SKM-1 (cell line): ENCODE data around the gene VEPH1.
A peak's percentile ranks its signal among the peaks of the same experiment; 100 is the strongest.

Source experiments
- DNase-seq: peaks from one replicate; lab custom pipeline; 2025; ENCODE audit not compliant: unreplicated experiment; lab: John Stamatoyannopoulos, UW

Gene VEPH1

DNA sequence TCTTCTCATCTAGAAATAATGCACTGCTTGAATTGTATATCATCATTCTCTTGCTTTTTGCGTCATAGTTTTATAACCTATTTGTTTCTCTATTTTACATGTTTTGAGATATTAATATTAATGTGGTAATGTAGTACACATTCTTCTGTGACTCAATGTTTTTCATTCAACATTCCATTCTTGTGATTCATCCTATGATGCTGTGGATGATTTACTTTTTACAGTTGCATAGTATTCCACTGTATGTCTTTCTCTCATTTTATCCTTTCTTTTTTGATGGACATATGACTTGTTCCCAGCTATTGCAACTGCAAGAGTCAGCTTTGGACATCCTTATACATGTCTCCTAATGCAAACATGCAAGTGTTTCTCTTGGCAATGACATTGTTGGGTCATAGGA, 20.6 kb upstream of the VEPH1 start:
- DNase-seq, result no peak

DNA sequence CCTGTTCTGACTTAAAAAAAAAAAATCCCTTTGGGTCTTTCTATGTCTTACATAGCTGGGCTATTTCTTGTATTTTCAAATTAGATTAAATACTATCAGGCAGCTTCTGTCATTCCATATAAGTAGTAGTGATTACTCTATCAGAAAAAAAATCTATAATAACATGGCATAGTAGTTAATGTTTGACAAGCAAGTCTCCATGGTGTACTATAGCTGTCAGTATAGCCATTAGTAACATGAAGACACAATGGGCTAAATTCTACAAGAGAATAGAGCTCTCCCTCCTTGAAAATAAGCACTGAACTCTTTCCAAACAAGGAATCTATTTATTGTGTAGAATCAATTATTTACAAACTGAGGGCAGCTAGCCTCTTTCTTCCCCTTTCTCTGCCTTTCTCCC, 19.4 kb upstream of the VEPH1 start:
- no peak for DNase-seq

DNA sequence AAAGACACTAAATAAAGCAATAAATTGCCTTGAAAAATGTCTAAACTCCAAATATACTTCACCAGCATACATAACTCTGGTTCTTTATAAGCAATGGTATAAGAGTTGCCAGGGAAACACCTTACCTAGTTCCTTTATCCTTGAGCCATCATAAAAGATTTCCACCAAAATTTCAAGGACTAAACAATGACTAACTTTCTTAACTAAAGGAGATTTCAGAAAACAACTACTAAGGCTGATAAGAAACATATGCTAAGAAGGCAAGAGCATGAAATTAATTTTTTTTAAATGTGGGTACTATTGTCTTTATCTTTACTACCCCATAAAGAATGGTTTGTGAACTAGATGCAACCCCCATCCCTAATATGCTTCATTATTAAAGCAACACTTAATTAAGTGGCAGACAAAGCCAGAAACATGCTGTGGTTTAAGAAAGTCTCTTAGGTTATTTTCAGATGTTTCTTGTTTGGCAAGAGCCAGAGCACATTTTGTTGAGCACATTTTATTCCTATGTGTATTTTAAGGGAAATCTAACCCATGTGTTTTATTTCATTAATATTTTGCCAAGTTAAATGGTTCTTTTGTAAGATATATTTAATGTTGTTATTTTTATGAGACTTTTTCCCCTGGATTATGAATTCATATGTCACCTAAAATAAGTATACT, 17.4 kb upstream of the VEPH1 start:
- no peak for DNase-seq

DNA sequence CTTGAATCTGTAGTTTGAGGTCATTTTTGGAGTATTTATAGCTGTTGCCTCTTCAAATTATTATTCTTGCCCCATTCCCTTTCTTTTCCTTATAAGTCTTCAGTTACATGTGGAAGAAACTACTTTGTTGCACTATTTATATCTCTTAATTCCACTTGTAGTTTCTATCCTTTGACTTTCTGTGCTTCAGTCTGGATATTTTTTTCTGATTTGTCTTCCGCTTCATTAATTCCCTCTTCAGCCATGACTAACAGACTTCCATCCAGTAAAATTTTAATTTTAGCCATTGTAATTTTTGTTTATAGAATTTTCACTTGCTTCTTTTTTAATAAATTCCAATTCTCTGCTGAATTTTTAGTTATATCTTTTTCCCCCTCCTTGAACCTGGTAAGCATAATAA, 15.7 kb upstream of the VEPH1 start:
- DNase-seq, result no peak

DNA sequence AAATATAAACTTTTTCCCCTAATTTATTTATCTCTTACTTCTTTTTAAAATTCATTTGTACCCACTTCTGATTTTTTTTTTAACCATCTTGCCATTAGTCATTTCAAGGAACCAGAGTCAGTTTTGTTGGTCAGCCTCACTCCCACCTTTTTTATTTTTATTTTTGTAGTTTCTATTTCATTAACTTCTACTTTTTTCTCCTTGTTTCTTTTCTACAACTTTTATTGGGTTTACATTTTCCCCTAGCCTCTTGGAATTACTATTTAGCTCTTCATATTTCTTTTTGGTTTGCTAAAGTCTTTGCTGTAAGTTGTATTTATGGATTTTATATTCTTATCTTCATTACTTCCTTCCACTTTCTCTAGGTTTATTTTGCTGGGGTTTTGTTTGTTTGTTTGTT, 13.7 kb upstream of the VEPH1 start:
- no peak for DNase-seq

DNA sequence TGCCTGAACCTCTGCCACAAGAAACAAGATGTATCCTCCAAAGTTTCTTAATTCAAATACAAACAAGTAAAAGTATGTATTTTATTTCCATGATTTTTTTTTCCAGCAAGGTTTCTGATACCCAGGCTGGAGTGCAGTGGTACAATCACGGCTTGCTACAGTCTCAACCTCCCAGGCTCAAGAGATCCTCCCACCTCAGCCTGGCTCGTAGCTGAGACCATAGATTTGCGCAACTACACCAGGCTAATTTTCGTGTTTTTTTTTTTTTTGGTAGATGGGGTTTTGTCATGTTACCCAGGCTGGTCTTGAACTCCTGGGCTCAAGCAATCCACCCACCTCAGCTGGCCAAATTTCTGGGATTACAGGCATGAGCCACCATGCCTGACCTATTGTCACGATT, 12.2 kb upstream of the VEPH1 start:
- DNase-seq, result no peak

DNA sequence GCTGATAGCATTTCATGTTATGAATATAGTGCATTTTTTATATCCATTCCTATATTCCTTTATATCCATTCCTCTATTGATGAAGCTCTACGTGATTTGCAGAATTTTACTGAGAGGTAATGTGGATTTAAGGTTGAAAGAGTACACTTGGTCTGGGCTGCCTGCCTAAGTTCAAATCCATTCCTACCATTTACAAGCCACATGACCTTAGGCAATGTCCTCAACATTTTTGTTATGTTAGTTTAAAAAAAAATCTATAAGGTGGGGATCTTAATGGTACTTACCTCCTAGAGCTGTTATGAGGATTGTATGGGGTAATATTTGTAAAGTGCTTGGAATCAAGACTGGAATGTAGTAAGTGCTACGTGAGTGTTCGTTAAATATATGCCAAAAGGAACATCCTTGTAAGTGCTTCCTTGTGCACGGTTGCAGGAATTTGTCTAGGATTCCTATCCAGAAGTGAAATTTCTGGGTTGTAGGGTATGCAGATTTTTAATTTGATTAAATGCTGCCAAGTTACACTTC, 11.2 kb upstream of the VEPH1 start:
- no peak for DNase-seq

DNA sequence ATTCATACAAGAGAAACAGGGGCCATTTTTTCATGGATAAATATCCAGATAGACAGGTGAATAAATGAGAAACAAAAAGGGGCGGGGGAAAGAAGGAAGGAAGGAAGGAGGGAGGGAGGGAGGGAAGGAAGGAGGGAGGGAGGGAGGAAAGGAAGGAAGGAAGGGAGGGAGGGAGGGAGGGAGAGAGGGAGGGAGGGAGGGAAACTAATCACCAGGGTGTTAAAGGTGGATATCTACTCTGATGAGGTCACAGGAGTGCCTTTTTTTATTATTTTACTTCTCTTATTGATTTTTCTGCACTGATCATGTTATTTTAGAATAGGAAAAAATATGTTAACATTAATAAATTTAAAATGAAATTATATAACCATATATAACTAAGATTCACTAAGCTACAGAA, 10.4 kb upstream of the VEPH1 start:
- DNase-seq, result no peak

DNA sequence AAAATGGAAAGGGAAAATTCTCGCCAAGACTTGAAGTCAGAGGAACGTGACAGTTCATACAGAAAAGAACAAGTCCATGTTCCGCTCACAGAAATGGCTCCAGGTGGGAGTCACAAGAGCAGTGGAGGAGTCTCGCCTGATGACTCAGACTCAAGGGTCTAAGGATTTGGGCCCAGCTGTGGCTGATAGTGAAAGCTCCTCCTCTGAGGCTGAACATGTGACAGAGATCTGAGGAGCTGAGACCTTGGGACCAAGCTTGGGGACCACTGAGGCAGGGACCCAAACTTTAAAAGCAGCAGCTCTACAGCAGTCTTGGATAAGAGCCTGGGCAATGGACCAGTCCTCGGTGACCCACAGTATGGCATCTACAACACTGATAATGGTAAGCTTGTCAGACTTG, 9.3 kb upstream of the VEPH1 start:
- no peak for DNase-seq

DNA sequence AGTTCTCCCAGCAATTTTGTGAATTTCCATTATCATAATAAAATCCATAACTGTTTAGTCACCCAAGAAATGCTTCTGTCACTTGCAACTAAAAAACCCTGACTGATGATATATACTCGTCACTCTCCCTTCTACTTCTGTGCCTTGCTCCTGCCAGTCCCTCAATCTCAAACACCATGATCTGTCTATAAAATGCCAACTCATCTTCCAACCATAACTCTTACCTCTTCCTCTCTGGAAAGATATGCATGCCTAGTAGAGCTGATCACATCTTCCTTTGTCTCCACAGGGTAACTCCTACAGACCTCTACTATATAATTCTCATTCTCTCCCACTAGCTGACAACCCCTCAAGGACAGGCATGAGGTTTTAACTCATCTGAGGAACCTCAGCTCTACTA, 5.2 kb upstream of the VEPH1 start:
- DNase-seq, result no peak

DNA sequence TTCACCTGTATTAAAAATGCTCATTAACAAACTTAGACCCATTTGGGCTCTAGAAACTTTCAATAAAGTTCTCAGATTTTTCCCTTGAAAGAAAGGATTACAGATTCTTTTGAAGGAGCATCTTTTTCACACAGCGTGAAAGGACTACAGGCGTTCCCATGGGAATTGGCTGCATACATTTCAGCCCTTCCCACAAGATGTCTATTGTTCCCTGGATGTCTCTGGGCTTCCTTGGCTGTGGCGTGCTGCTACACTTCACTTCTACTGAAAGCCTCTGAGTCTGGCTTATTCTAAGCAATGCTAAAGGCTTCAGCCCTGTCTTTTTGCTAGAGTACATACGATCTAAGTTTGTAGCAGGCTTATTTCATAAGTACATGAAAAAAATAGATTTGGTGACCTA, 1.4 kb downstream of the VEPH1 start:
- no peak for DNase-seq

DNA sequence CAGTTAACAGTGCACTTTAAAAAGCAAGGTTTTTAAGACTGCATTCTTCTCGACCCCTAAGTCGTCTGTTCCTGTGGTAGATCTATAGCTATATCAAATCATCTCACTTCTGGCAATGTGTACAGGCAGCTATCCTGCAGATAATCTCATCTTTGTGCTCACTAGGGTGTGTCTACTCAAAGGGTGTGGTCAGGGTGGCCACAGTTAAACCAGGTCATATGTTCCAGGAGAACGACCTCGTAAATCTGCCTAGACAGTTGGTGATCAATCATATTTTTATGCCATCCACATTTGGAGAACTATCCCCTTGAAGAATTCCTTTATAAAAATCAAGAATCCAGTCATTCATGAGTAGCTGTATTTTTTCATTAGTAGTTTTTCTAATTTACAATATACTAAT, 3.0 kb downstream of the VEPH1 start:
- no peak for DNase-seq

DNA sequence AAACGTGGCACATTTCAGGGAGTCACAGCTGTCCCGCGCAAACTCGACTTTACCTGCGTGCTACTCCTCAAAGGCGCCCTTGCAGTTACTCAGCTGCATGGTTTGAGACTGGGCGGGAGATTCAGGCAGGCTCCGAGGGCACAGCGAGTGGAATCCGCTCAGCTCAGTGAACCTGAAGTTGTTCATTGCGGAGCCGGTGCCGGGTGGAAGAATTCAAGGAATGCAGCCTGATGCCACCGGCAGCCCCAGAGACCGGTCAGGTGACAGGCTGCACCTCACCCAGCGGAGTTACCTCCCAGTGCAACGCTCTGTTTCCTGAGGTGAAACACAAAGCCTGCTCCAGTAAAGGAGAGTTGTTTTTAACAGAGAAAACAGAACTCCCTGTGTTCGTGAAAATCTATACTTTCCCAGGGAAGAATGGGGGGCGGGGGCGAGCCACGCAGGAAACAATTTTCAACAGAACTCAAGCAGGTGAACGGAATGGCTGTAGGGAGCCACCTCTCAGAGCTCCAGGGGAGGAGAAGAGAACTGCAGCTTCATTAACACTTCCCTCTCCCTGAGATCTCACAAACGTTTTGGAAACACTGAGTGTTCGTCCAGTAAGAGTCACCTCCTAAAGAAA, 3.8 kb downstream of the VEPH1 start:
- DNase-seq, result no peak

DNA sequence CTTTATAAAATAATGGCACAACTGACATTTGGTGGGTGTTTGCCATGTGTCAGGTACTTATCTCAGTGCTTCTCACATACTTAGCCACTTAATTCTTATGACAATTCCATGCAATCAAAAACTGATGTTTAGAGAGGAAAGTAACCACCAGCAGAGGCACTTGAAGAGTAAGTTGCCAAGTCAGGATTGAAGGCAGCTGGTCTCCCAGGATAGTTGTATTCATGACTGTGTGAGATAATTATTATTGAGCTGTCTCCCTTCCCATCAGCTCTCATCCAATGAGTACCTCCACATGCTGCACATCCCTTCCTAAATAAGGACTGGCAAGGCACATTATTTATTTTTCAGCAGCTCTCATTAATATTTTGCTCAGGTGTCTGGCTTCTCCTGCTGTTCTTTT, 4.8 kb downstream of the VEPH1 start:
- no peak for DNase-seq

DNA sequence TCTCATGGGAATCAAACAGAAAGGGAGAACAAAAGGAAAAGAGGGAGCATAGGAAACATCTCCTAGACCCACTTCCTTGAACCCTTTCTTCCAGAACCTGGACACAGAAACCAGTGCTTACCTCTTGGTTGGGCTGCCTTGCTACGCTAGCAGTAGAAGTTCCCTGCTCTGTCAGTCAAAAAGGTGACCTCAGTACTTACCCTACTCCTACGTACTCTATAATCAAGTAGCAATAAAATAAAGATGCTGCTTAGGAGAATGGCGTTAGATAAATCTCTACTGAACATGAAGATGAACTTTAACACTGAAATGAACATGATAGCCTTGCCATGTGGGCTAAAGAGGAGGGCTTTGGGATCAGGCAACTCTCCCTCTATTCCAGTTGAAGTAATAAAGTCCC, 7.4 kb downstream of the VEPH1 start:
- DNase-seq, result no peak

DNA sequence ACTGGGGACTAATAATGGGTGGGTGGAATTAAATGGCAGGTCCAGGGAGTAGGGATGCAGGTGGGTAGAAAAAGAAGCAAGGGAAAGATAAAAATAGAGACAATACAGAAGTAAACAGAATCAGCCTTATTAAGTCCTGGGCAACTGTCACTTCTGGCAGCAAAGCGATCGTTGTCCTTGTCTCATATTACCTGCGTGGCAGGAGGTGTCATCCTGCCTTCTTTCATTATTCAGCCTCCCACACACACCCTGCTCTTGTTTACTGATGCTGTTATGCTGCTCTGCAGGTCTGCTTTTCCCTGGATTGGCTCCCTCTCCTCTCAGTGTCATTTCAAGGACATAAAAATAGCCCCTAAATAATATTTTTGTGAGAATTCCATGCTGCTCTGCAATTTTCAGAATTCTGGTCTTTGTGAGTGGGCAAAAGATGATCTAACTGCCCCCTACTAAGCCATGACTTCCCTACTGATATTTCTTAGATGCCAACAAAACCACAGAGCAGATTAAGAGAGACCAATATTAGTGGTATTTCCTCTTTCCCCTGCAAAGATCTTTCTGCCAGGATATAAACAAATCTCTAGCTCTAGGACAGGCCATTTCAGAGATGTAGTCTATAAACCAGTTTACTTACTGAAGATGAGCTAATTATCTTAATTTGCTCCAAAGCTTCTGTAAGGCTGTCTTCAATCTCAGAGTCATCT, 8.5 kb downstream of the VEPH1 start:
- no peak for DNase-seq

DNA sequence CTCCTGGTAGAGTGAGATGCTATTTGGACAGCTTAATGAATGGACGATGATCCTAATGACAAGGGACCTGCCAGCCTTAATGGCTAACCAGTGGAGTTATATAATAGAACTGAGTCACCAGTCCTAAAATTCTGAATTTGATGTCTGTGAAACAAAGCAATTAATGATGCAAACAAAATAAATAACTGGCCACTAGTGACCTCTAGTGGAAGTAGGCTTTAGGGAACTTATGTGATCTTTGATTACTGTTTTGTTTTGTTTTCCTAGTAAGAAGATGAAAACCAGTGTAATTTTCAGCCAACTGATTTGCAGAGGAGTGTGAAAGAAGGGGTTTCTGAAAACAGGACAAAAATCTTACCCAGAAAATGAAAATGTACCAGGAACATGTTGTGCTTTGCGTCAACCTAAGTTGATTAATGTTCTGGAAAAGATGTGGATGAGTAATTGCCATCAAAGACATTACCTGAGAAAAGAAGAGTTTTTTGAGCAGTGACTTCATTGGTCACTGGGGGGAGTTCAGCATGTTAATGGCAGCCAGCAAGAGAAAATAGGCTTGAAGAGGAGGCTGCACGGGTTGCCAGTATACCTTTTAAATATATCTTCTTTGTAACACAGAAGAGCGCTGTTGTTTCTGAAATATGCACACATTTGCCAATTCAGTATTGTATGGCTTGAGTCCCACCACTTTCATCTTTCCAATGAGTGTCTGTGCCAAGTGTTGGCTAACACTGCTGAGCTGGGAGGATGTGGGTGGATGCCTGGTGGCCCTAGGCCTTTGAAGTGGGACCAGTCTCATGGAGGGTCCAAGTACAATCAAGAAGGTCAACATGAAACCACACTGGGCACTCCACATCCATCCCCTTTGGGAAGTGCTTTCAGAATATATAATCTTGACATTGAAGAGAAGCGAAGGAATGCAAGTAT, 9.3 kb downstream of the VEPH1 start:
- DNase-seq, result peak; percentile 4

DNA sequence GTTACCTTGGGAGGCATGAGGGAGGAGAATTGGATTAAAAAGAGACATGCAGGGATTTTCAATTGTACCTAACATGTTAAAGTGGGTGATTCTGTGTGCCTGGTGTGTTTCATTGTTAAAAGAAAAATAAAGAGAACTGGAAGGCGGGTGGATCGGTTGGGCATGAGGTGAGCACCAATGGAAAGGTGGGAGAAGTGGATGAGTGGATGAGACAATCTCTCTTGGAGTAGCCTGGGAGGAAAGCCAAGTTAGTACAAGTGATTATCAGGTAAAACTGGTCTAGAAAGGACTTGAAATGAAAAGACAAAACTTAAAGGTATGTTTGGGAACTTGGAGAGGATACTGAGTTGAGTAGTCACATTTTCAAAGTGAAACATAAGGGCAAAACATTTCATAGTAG, 12.1 kb downstream of the VEPH1 start:
- no peak for DNase-seq

DNA sequence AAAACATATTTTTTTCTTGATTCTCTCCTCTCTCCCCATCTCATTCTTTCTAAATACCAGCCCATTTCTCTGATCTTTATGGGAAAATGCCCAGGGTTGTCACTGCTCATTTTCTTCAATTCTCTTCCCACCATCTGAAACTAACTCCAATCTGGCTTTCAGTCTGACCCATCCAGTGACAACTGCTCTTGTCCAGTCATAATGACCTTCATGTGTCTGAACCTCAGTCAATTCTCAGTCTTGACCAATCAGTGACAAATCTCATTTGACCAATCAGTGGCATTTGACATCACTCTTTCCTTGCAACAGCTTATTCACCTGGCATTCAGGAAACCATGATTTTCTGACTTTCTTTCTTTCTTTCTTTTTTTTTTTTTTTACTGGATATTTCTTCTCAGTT, 15.1 kb downstream of the VEPH1 start:
- no peak for DNase-seq

DNA sequence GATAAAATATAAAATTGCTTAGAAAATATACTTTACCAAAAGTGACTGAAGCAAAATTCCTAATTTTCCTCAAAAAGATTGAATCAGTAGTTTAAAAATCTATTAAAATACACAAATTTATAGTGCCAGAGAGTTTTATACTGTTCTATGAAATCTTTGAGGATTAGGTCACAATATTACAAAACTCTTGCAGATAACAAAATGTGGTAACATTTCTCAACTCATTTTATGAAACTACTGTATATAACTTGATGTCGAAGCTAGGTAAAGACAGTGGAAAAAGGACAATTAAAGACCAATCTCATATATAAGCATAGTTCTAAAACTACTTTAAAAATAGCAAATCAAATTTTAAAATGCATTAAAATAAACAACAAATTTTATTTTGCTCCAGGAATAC, 15.9 kb downstream of the VEPH1 start:
- DNase-seq, result peak; percentile 4

DNA sequence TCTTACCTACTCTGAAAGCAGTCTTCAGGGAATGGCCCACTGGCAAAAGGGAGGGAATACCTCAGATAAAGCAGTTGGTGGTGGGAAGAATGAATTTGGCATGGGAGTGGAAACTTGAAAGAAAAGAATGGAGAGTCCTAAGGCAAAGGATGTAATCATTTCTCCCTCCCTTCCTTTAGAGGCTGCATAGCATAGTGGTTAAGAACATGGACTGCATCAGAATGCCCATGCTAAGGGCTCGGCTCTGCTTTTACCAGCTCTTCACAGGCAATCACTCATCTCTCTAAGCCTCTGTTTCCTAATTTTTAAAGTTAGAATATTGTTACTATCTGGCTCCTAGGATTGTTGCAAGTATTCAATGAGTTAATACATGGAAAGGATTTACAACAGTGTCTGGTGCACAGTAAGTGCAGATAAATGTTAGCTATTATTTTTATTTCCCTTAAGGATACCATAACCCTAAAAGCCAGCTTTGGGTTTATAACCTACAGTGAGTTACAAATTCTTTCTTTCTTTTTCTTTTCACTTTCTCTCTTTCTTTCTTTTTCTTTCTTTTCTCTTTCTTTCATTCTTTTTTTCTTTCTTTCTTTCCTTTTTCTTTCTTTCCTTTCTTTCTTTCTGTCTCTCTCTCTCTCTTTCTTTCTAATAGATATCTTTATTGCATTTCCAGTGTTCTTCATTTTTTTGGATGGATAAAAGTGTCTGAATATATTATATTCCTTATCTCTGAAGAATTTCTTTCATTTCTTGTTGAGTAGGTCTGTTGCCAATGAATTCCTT, 23.6 kb downstream of the VEPH1 start:
- no peak for DNase-seq
